Motor neuron (in vitro differentiated cells): Measurements from ENCODE around the gene BICD1. TPM values are rescaled to one million over a fixed set of nuclear protein-coding genes. Genes with fewer than 3 reads are reported as not detected.
A peak's percentile ranks its signal among the peaks of the same experiment; 100 is the strongest.
"Not testable (repeated sequence)": the region's sequence is repeated elsewhere in the genome, so short reads cannot be mapped to it uniquely, and the experiment has no call there.

Source experiments
- ATAC-seq, 8 experiments: fragments of 200-7000 bp; cut with Tn5 transposase; replicated peaks in 6 of 8; 2 replicates each; pipeline ENCODE4 v1.8.0; 2021; ENCODE audit warnings: mild to moderate bottlenecking in 8 of 8, moderate library complexity in 8 of 8
- H3K27ac ChIP-seq, 2 donors: fragments of 250-450 bp; sonication (Bioruptor Pico); 2 replicates each; pipeline ENCODE4 v1.9.0; 2021; ENCODE audit warnings: antibody characterized with exemption in 2 of 2, mild to moderate bottlenecking in 2 of 2, moderate library complexity in 1 of 2
- H3K4me1 ChIP-seq, 2 donors: fragments of 250-450 bp; sonication (Bioruptor Pico); replicated peaks in 1 of 2; 2 replicates each; pipeline ENCODE4 v1.6.1; 2021; ENCODE audit warnings: antibody characterized with exemption in 2 of 2, mild to moderate bottlenecking in 2 of 2, moderate library complexity in 1 of 2
- H3K4me3 ChIP-seq, 5 donors: fragments of 250-450 bp; sonication (Bioruptor Pico); 2 replicates each; pipeline ENCODE4 v1.9.0; 2021; ENCODE audit warnings: antibody characterized with exemption in 5 of 5, mild to moderate bottlenecking in 5 of 5, moderate library complexity in 4 of 5
- WGBS, 10 experiments: fragments of 450-650 bp; shearing (Covaris generic); methylation state at CpG; one replicate each; pipeline ENCODE4 v1.0.0; 2022; 5-methylcytosine and 5-hydroxymethylcytosine counted together
- in situ Hi-C, 9 experiments: fragments of 400-800 bp; cut with MboI; loops; one replicate each; pipeline ENCODE4 v1.15.0; 2021; ENCODE audit warnings: low sequenced_read_pairs in 9 of 9, low pct_unique_long_range_greater_than_20kb in 2 of 9; ENCODE audit not compliant: unreplicated experiment in 9 of 9
- total RNA-seq, 8 experiments: library from RNA; unstranded; fragments of 300-600 nt; gene quantifications; 2 replicates each; pipeline versions ENCODE4 v1.2.3 to v1.2.4, GENCODE V29; 2022

Gene BICD1
- total RNA-seq, 8 experiments from 2014 or later, result 5.1 to 63.4 (median 27.8) TPM

DNA sequence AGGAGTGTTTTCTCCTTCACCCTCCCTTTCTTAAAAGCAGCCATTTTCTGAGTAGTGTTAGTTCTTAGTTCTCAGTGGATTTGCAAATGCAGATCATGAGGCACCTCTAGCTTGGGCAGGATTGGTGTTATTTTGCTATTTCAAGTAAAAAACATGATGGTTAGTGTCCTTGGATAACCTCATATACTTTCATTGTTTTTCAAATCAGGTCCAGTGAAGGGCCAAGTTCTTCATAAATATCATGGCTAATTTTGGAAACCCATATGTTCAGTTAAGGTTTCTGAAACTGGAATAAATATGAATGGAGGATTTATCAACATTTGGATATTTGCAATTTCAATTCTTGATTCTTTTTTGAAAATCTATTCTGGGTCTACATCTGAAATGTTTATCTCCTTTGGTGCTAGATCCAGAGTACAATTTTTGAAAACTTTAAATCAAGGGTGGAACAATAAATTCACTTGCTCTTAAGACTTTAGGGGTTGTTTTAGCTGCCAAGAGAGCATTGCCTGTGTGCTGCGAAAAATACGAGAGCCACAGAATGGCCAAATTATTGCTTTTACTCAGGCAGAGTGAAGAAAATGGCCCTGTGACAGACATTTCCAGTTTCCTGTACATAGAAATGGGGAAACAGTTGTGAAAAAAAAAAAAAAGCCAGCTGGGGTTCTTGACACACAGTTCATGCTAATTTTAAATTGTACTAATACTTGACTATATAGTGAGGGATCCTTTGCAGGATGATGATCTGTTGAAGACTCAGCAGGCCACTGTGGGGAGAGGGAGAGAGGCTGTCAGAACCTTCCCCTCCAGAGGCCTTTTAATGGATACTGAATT lies 104.6 kb downstream of the BICD1 start:
- peaks cover 12% of the 10 kb centered on the region in 2 donors for H3K4me1 ChIP-seq
- in situ Hi-C loops, result no loop called here
- peak in 4 of 8 experiments; percentile 44 to 64 (median 56) for ATAC-seq
- H3K27ac ChIP-seq, result no peak overlapping the region
- H3K4me3 ChIP-seq, result no peak overlapping the region
- WGBS, 10 experiments, result 88 to 100% (median 98%) methylated on average over 1 to 2 of the region's 2 CpGs

DNA sequence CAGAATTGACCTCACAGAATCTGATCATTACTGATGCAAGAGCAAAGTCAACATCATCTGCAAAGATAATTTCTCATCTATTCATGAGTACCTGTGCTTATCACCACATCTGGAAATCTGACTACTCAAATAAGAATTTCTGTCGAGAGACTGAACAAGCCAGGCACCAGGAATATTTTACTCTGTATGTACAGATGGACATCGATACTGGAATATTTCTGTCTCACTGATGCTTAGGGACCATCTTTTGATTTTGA lies 105.2 kb downstream of the BICD1 start:
- H3K27ac ChIP-seq, result no peak overlapping the region
- in situ Hi-C loops, result no loop called here
- ATAC-seq, result no peak
- peaks cover 12% of the 10 kb centered on the region in 2 donors for H3K4me1 ChIP-seq
- H3K4me3 ChIP-seq, result no peak overlapping the region
- 40 to 100% (median 89%) methylated on average over 1 to 2 of the region's 2 CpGs; no CpG with 5 or more reads in 3 of the 10 experiments for WGBS, 10 experiments

DNA sequence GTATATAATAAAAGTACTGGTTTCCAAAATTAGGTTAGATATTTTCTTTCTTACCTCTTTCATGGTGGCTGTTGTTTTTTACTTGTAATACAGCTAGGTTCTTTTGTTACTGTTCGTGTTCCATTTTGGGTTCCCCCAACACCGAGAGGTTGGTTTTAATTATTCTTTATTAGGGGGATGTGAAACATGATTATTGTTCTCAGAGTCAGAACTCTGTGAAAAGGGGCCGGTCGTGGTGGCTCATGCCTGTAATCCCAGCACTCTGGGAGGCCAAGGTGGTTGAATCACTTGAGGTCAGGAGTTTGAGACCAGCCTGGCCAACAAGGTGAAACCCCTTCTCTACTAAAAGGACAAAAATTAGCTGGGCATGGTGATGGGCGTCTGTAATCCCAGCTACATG lies 108.1 kb downstream of the BICD1 start:
- in situ Hi-C loops, result no loop called here
- no peak overlapping the region for H3K4me3 ChIP-seq
- H3K27ac ChIP-seq, result no peak overlapping the region
- WGBS, 10 experiments, result 60 to 97% (median 91%) methylated on average over 1 to 5 of the region's 5 CpGs; no CpG with 5 or more reads in 2 of the 10 experiments
- peaks cover 12 to 19% of the 10 kb centered on the region in 2 donors for H3K4me1 ChIP-seq
- ATAC-seq, result no peak

DNA sequence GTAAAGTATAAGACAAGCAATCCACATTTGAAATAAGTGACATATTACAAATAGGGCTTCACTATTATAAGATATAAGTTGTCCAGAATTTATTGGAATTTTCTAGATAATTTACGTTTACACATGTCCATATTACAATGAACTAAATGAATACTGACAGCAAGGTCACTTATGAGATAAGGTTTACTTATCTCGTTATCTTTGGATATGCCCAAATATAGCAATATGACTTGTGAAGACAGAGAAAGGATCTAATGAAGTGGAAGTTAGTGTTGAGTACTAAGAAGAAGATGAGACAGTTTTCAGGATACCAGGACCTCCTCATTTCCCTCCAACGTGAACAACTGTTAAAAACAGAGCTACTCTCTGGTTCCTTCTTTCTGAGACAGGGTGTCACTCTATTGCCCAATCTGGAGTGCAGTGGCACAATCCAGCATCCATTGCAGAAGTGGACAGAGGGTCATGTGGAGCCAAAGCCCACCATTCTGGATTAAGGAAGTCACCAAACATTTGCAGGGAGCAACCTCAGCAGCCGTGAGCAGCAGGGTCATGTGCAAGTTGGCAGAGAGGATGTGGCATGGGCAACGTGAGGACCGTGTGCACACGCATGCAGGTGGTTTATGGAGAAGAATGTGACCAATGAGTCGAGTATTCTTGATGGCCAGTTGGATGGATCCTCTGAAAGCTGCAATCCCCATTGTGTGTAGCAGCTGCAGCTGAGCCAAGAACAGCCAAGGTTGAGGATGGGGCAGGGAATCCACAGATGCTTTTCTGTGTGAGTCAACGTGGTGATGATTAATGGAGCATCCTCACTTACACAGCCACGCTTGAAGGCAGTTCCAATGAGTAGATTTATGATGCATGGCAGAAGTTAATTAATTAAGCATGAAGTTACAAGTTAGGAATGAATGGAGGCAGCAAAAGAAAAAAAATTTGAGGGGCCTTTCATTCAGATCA lies 111.0 kb downstream of the BICD1 start:
- peak in 6 of 8 experiments; percentile 38 to 82 (median 76) for ATAC-seq
- in situ Hi-C loops, result no loop called here

DNA sequence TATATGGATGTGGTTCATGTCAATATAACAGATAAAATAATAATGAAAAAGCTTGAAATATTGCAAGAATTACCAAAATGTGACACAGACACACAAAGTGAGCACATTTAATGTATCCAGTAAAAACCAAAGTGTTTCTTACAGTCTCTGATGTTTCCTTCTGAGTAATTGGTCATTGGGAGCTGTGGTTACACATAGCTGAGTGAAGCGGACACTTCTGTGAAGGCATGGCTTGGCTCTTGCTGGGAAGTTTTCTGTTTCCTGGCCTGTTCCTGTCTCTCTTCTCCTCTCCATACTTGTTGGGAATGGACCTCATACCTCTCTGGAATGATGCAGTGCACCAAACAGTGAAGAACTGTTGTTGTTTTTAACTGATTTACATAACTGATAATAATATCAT lies 117.3 kb downstream of the BICD1 start:
- H3K4me1 ChIP-seq, result no peaks in the 10 kb centered on the region
- 80 to 100% (median 93%) methylated on average over 1 of the region's 1 CpG; no CpG with 5 or more reads in 6 of the 10 experiments for WGBS, 10 experiments
- no peak for ATAC-seq
- H3K4me3 ChIP-seq, result no peak overlapping the region
- in situ Hi-C loops, result no loop called here
- no peak overlapping the region for H3K27ac ChIP-seq

More for the DNA sequence above, 111.0 kb downstream of the BICD1 start:
- 0 to 100% (median 73%) methylated on average over 1 to 10 of the region's 10 CpGs; no CpG with 5 or more reads in 1 of the 10 experiments for WGBS, 10 experiments
- Histone ChIP-seq H3K27ac (no peak overlapping the region), H3K4me3 (no peak overlapping the region), H3K4me1 (peaks cover 0 to 7% of the 10 kb centered on the region in 2 donors)

DNA sequence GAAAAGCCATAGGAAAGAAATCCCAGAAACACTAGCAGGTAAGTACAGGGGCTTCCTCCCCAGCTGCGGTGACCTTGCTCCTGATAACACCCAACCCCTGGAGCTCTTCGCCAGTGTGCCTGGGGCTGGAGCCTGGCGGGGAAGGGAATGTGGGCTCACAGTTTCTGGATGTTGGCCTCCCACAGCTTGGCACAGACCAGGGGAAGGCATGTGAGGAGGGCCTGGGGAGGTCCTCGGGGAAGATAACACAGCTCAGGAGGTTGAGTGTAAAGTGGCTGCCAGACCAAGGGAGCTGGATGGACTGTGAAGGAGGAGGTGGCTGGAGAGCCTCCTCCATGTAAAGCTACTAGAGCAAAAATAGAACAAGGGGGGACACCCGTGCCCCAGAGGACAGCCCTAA lies 120.1 kb downstream of the BICD1 start:
- WGBS, 10 experiments, result 83 to 100% (median 100%) methylated on average over 1 to 2 of the region's 5 CpGs; no CpG with 5 or more reads in 5 of the 10 experiments
- Histone ChIP-seq H3K27ac (no peak overlapping the region), H3K4me1 (peaks cover 6 to 15% of the 10 kb centered on the region in 2 donors), H3K4me3 (no peak overlapping the region)
- no peak for ATAC-seq
- in situ Hi-C loops, result no loop called here

DNA sequence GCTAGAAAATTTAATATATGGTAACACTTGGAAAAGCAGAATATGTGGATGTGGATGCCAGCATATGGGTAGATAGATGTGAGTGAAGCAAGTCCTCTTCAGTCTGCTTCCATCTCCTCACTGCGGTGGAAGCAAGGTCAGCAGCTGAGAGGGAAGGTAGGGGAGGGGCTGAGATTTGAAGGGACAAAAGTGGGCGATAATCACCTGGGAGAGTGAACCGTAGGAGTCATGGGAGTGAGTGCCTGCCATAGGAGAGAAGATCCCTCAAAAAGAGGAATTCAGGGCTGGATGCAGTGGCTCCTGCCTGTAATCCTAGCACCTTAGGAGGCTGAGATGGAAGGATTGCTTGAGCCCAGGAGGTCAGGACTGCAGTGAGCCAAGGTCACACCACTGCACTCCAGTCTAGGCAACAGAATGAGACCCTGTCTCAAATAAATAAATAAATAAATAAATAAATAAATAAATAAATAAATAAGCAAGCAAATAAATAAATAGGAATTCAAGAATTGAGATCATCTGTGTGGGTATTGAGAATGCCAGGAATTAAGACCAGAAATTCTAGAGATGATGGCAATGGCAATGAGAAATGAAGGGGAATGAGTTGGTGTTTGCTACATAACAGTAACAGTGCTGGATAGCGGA lies 123.4 kb downstream of the BICD1 start:
- ATAC-seq, result no peak
- in situ Hi-C loops, result no loop called here
- Histone ChIP-seq H3K4me3 (no peak overlapping the region), H3K4me1 (peaks cover 6 to 22% of the 10 kb centered on the region in 2 donors), H3K27ac (no peak overlapping the region)
- 60 to 100% (median 91%) methylated on average over 1 to 4 of the region's 4 CpGs for WGBS, 10 experiments

DNA sequence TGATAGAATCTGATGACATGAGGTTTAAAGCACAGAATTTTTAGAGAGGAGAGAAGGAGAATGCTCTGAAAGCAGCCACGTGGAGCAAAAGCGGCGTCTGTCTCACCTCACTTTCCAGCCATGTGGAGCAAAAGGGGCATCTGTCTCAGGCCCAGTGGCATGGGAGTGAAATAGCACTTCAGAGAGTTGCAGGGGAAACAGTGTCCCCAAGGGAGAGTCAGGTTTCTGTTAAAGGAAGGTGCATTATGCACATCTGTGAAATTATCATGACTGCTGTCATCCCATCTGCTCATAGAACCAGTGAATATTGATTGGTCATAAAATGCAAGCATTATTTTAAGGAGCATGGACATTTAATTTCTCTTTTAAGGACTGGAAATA lies 124.0 kb downstream of the BICD1 start:
- Histone ChIP-seq H3K4me3 (no peak overlapping the region), H3K27ac (no peak overlapping the region), H3K4me1 (peaks cover 6 to 22% of the 10 kb centered on the region in 2 donors)
- 60 to 92% (median 61%) methylated on average over 2 to 3 of the region's 3 CpGs; no CpG with 5 or more reads in 5 of the 10 experiments for WGBS, 10 experiments
- in situ Hi-C loops, result no loop called here
- peak in 6 of 8 experiments; percentile 51 to 91 (median 67) for ATAC-seq

DNA sequence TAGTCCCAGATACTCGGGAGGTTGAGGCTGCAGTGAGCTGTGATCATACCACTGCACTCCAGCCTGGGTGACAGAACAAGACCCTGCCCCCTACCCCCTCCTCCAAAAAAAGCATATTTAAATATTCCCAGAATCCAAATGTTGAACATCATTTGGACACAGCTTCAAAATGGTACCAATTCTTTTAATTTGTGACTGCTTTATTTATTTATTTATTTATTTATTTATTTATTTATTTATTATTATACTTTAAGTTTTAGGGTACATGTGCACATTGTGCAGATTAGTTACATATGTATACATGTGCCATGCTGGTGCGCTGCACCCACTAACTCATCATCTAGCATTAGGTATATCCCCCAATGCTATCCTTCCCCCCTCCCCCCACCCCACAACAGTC lies 124.7 kb downstream of the BICD1 start:
- 83 to 100% (median 100%) methylated on average over 1 of the region's 2 CpGs; no CpG with 5 or more reads in 5 of the 10 experiments for WGBS, 10 experiments
- H3K4me3 ChIP-seq, in situ Hi-C loops, ATAC-seq, H3K27ac ChIP-seq: not testable (repeated sequence)
- peaks cover 6 to 22% of the 10 kb centered on the region in 2 donors for H3K4me1 ChIP-seq

DNA sequence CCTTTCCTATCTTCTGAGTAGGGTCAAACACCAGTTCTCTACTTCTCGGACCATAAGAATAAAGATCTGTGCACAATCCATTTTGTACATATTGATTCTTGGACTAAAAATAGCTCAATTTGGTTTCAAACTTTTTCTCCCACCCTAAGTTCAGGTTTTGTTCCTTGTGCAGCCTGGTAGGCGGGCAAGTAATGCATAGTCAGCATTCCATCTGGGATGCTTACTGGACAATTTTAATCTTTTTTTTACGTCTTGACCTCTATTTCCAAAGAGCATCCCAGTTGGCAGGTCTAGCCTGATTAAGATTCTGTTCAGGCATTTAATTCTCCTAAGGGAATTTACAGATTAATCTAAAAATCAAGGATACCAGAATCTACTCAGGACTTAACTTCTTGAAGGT lies 126.9 kb downstream of the BICD1 start:
- 78 to 100% (median 92%) methylated on average over 1 to 3 of the region's 3 CpGs; no CpG with 5 or more reads in 1 of the 10 experiments for WGBS, 10 experiments
- Histone ChIP-seq H3K27ac (no peak overlapping the region), H3K4me3 (no peak overlapping the region), H3K4me1 (peaks cover 6 to 22% of the 10 kb centered on the region in 2 donors)
- in situ Hi-C loops, result no loop called here
- no peak for ATAC-seq

DNA sequence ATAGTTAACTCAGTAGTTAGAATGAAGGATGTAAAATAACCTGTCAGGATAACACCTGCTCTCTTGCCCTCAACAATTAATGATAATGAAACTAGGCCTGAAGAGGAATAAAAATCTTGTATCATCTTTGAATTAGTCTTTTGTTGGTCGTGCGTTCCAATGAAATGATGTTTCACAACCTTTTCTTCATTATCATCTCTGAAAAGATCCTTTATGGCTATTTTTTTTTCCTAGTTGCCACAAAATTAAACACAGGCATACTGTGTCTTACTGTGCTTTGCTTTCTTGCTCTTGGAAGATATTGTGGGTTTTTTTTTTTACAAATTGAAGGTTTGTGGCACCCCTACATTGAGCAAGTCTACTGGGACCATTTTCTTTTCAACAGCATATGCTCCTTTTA lies 128.6 kb downstream of the BICD1 start:
- ATAC-seq, result no peak
- Histone ChIP-seq H3K4me3 (no peak overlapping the region), H3K27ac (no peak overlapping the region), H3K4me1 (peaks cover 2 to 20% of the 10 kb centered on the region in 2 donors)
- in situ Hi-C loops, result no loop called here
- WGBS, 10 experiments, result 75 to 100% (median 91%) methylated on average over 2 of the region's 2 CpGs; no CpG with 5 or more reads in 2 of the 10 experiments

DNA sequence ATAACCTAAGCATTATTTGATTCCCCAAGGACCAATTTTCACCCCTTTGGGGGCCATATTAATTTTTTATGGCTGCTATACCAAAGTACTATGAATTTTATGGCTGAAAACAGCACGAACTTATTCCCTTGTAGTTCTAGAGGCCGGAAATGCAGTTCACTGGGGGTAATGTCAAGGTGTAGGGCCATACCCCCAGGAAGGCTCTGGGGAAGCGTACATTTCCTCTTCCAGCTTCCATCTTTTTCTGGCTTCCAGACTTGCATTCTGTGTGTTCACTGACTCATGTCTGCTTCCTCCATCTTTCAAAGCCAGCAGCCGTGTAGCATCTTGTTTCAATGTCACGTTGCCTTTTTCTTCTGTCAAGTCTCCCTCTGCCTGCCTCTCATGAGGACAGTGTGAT lies 133.5 kb downstream of the BICD1 start:
- in situ Hi-C loops, result no loop called here
- WGBS, 10 experiments, result 40 to 100% (median 83%) methylated on average over 1 to 5 of the region's 5 CpGs; no CpG with 5 or more reads in 1 of the 10 experiments
- Histone ChIP-seq H3K4me1 (peaks cover 4 to 19% of the 10 kb centered on the region in 2 donors), H3K4me3 (no peak overlapping the region), H3K27ac (no peak overlapping the region)
- peak in 3 of 8 experiments; percentile 10 to 43 (median 17) for ATAC-seq
